ENCODE data around the gene SEC14L6.

DNA sequence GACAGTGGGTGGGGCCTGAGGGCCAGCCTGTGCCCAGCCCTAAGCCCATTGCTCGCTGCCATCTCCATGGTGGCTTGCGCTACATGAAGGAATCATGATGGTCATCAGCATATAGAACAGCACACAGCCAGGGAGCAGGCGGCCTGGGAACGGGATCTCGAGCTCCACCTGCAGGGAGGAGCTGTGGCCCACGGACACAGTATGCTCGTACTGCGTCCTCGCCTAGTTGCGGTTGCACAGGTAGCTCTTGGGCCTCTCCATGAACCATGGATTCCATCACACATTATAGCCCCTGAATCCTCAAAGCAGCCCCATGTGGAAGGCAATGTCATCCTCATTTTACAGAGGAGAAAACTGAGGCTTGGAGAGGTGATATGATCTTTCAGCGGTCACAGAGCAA lies 56.1 kb downstream of the SEC14L6 start:
- TF ChIP-seq, protein P1, sequence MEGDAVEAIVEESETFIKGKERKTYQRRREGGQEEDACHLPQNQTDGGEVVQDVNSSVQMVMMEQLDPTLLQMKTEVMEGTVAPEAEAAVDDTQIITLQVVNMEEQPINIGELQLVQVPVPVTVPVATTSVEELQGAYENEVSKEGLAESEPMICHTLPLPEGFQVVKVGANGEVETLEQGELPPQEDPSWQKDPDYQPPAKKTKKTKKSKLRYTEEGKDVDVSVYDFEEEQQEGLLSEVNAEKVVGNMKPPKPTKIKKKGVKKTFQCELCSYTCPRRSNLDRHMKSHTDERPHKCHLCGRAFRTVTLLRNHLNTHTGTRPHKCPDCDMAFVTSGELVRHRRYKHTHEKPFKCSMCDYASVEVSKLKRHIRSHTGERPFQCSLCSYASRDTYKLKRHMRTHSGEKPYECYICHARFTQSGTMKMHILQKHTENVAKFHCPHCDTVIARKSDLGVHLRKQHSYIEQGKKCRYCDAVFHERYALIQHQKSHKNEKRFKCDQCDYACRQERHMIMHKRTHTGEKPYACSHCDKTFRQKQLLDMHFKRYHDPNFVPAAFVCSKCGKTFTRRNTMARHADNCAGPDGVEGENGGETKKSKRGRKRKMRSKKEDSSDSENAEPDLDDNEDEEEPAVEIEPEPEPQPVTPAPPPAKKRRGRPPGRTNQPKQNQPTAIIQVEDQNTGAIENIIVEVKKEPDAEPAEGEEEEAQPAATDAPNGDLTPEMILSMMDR (IDR thresholded peaks at IDR 0.05) = no peak
- TF ChIP-seq POLR2A (IDR thresholded peaks at IDR 0.05) = no peak
